Measurements from ENCODE around the gene PSMC2.

DNA sequence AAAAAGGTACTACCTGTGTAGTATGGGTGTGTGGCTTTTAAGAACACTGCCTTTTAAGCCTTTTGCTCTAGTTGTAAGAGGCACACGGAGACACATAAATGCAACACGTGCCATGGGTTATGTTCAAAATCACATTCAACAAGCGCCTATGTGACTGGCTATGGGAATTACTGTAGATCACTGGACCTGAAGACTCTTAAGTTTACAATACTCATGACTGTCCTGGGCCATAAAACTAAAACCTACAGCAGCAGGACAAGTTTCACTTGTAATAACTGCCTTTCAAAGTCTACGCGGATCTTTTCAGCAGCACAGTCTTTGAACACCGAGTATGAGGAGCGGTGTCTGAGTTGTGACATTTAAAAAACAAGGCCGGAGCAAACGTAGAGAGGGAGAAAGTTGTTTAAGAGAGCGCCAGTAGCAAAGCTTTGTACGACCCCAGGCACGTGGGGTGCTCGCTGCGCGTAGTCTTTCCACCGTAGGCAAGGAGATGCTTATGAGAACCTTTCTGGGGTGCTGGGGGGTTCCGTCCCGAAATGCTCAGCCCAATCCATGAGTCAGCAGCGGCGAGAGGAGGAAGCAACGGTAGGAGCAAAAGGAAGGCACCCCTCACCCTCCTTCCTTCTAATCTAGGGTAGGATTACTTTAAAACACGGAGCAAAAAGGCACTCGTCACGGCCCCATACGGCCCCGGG lies 3.5 kb upstream of the PSMC2 start:
- TF ChIP-seq CTCF (IDR thresholded peaks at IDR 0.05) (no peak), POLR2A (IDR thresholded peaks at IDR 0.05) (no peak)
